Loucy (cell line): ENCODE data around the gene CABP2.

Experiments used
- EZH2phosphoT487 ChIP-seq: fragments of 200-600 bp; IDR thresholded peaks from 2 replicates; pipeline ENCODE4 v1.6.1; 2018; ENCODE audit warnings: antibody characterized with exemption, mild to moderate bottlenecking, moderate library complexity, borderline replicate concordance
- TF ChIP-seq, protein P1 (sequence below): fragments of 200-600 bp; sonication (generic); conservative IDR thresholded peaks from 2 replicates; pipeline ENCODE4 v1.5.1; 2014; ENCODE audit warnings: mild to moderate bottlenecking, antibody characterized with exemption, low read length

DNA sequence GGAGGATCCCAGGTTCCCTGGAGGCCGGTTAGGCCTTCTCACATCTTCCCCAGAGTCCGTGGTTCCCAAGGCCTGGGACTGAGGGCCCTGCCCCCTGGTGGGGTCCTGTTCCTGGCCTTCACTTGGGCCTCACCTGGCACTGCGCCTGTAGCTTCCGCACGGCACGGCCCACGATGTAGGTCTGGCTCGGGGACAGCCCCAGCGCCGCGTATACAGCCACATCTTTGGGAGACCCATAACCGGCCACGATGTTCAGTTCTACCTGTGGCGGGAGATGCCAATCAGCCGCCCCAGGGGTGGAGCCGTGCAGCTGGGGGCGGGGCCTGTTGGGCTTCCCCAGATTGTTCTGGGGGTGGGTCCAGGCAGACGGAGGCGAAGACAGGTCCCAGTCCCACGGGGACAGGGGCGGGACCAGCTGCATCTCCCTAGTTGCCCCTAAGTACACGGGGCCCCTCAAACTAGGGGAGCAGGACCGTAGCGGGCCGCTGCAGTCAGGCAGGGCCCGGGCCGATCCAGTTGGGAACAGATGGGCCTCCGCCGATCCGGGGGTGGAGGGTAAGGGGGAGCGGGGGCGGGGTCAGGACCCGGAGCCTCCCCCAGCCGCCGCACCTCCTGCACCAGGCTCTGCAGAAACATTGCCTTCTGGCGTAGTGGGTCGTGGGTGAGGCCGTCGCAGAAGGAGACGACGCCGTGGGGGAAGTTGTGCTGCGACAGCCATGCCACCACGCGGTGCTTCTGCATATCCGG, 30.3 kb downstream of the CABP2 start:
- TF ChIP-seq, protein P1, sequence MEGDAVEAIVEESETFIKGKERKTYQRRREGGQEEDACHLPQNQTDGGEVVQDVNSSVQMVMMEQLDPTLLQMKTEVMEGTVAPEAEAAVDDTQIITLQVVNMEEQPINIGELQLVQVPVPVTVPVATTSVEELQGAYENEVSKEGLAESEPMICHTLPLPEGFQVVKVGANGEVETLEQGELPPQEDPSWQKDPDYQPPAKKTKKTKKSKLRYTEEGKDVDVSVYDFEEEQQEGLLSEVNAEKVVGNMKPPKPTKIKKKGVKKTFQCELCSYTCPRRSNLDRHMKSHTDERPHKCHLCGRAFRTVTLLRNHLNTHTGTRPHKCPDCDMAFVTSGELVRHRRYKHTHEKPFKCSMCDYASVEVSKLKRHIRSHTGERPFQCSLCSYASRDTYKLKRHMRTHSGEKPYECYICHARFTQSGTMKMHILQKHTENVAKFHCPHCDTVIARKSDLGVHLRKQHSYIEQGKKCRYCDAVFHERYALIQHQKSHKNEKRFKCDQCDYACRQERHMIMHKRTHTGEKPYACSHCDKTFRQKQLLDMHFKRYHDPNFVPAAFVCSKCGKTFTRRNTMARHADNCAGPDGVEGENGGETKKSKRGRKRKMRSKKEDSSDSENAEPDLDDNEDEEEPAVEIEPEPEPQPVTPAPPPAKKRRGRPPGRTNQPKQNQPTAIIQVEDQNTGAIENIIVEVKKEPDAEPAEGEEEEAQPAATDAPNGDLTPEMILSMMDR, result no peak
- no peak for TF ChIP-seq EZH2phosphoT487
